ENCODE results near the gene ATR. TPM values are rescaled to one million over a fixed set of nuclear protein-coding genes. Genes with fewer than 3 reads are reported as not detected.

The ATR gene
- total and polyA plus RNA-seq, 2 of the 4 experiments (the other 2 are of a cell fraction), result 9.5 to 28.0 TPM

DNA sequence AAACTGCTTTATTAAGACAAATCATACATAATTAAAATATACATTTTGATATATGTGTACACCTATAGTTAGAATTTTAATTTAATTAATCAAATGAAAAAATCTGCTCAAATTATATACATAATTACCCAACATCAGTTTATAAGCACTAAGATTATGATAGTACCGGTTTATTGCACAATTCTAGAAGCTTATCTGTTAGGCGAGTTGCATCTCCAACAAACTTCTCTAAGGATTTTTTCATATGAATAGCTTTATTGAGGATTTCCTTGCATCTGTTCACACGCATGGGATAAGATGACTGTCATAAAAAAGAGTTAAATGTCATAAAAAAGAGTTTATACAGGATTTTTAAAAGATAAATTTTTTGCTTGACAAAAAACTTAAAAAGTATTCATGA lies 110.8 kb downstream of the ATR start:
- Histone ChIP-seq H3K9me1 (ENCODE audit: insufficient read depth, low read length) (no peaks in the 10 kb centered on the region), H4K8ac (ENCODE audit: low read depth in 2 of 2, low read length in 2 of 2) (no peak overlapping the region), H3K4me1 (ENCODE audit: control insufficient read depth, insufficient read depth, low read length) (no peaks in the 10 kb centered on the region), H2BK5ac (ENCODE audit: low read depth, low read length, poor library complexity, severe bottlenecking) (no peak overlapping the region), H3K9ac (ENCODE audit: low read depth, low read length) (no peak overlapping the region), H3K36me3 (ENCODE audit: control insufficient read depth, insufficient read depth, low read length) (no peaks in the 10 kb centered on the region), H3K27ac (ENCODE audit: insufficient read depth, low read length) (no peak overlapping the region), H2AK9ac (replicated peaks; ENCODE audit: low read depth, low read length, poor library complexity) (no peak overlapping the region), H2BK20ac (ENCODE audit: low read depth, low read length) (no peak overlapping the region), H3K4ac (ENCODE audit: low read depth, low read length) (no peak overlapping the region), H2AK5ac (ENCODE audit: low read depth, low read length) (no peak overlapping the region), H3K4me2 (ENCODE audit: low read depth, low read length) (no peak overlapping the region), H3K14ac (replicated peaks; ENCODE audit: low read depth, low read length) (no peak overlapping the region), H3K27me3 (ENCODE audit: control insufficient read depth, insufficient read depth, low read length) (no peaks in the 10 kb centered on the region), H2BK120ac (ENCODE audit: low read depth, low read length) (no peak overlapping the region), H3K9me3 (ENCODE audit: control insufficient read depth, insufficient read depth, low read length) (no peaks in the 10 kb centered on the region), H2AFZ (replicated peaks; ENCODE audit: low read length, poor library complexity) (no peak overlapping the region), H4K5ac (ENCODE audit: low read depth, low read length) (no peak overlapping the region), H4K91ac (ENCODE audit: insufficient read depth, low read depth, low read length) (no peak overlapping the region), H3K79me1 (ENCODE audit: low read depth in 1 of 2, low read length in 2 of 2) (no peaks in the 10 kb centered on the region), H3K56ac (ENCODE audit: extremely low read depth, insufficient read depth, low read length) (no peak overlapping the region), H3K23ac (ENCODE audit: low read depth, low read length) (no peak overlapping the region), H3K4me3 (ENCODE audit: insufficient read depth, low read depth, low read length) (no peak overlapping the region), H2BK15ac (ENCODE audit: low read depth, low read length) (no peak overlapping the region), H4K20me1 (ENCODE audit: insufficient read depth, low read length) (no peaks in the 10 kb centered on the region), H3K18ac (ENCODE audit: low read depth, low read length) (no peak overlapping the region)
- in situ Hi-C loops (cut with MboI; ENCODE audit: low sequenced_read_pairs) (no loop called here), dilution Hi-C loops (cut with HindIII; ENCODE audit: low sequenced_read_pairs, unreplicated experiment) (no loop called here), intact Hi-C loops (cut with micrococcal nuclease) (no loop called here)
- TF ChIP-seq CEBPB (IDR thresholded peaks at IDR 0.05; ENCODE audit: low read depth, low read length) (peak; percentile 52; the same call in 1 of the 2 replicates), RFX5 (IDR thresholded peaks at IDR 0.05; ENCODE audit: low read depth, low read length) (no peak)
- POLR2A ChIA-PET (ENCODE audit: unreplicated experiment), result no interaction called here
- CTCF ChIA-PET, result no interaction called here
- no peak for ATAC-seq (ENCODE audit: low read depth)
- WGBS, 2 experiments (ENCODE audit: extremely low coverage in 2 of 2, insufficient read length in 1 of 2), result no CpG with 5 or more reads among the region's 3 CpGs
- no TSS peak for BruUV-seq (replicated peaks)
- DNase-seq, result no peak
